SK-N-SH (cell line): ENCODE measurements around the gene HEPN1. TPM values are rescaled to one million over a fixed set of nuclear protein-coding genes. Genes with fewer than 3 reads are reported as not detected.

Experiments used
- CTCF ChIA-PET: fragments of 300-600, 350-600 bp; formaldehyde crosslinking; extraction: SDS; loops from one replicate; lab custom pipeline; 2021; lab: Yijun Ruan, JAX
- POLR2A ChIA-PET: fragments of 350-600 bp; sonication (Branson Sonifier 250); formaldehyde crosslinking; extraction: SDS; loops from one replicate; lab custom pipeline; 2020; ENCODE audit warnings: antibody characterized with exemption, inconsistent platforms; lab: Yijun Ruan, JAX
- DNase-seq: peaks from one replicate; pipeline ENCODE4 v3.0.0; 2012
- H2AFZ ChIP-seq: fragments of 200-600 bp; sonication (generic); 2 replicates; pipeline ENCODE4 v1.8.1; 2016; ENCODE audit warnings: antibody characterized with exemption, mild to moderate bottlenecking, low read depth
- H3F3A ChIP-seq: fragments of 200-600 bp; sonication (generic); replicated peaks from 2 replicates; pipeline ENCODE3; 2016; ENCODE audit warnings: antibody characterized with exemption, mild to moderate bottlenecking; ENCODE audit not compliant: insufficient read depth
- H3K27ac ChIP-seq, 2 experiments: fragments of 200-500 bp in 1 of 2; fragments of 200-600 bp in 1 of 2; sonication (Bioruptor generic) in 1 of 2; sonication (generic), shearing (Covaris generic) in 1 of 2; 2 replicates each; pipeline versions ENCODE4 v1.5.1 to v1.6.1; 2014 to 2016; ENCODE audit warnings: low read depth in 2 of 2, inconsistent platforms in 1 of 2, low read length in 1 of 2, mild to moderate bottlenecking in 1 of 2, mixed read lengths in 1 of 2
- H3K27me3 ChIP-seq: fragments of 200-600 bp; sonication (generic), shearing (Covaris generic); 2 replicates; pipeline ENCODE4 v1.6.1; 2016; ENCODE audit warnings: mixed run types; ENCODE audit not compliant: insufficient read depth
- H3K36me3 ChIP-seq, 2 experiments: fragments of 200-500 bp in 1 of 2; fragments of 200-600 bp in 1 of 2; sonication (Bioruptor generic) in 1 of 2; sonication (generic) in 1 of 2; replicated peaks in 1 of 2; 2 replicates each; pipeline versions ENCODE3 to v1.5.1; 2014 to 2016; ENCODE audit warnings: low read length in 1 of 2, mild to moderate bottlenecking in 1 of 2; ENCODE audit not compliant: insufficient read depth in 2 of 2, control insufficient read depth in 1 of 2
- H3K4me1 ChIP-seq, 2 experiments: fragments of 200-500 bp in 1 of 2; fragments of 200-600 bp in 1 of 2; sonication (Bioruptor generic) in 1 of 2; sonication (generic), shearing (Covaris generic) in 1 of 2; 2 replicates each; pipeline versions ENCODE4 v1.5.1 to v1.6.1; 2014 to 2016; ENCODE audit warnings: low read depth in 1 of 2, low read length in 1 of 2, mixed run types in 1 of 2; ENCODE audit not compliant: insufficient read depth in 2 of 2, control insufficient read depth in 1 of 2
- H3K4me2 ChIP-seq: fragments of 200-600 bp; sonication (generic), shearing (Covaris generic); 2 replicates; pipeline ENCODE4 v1.6.1; 2017; ENCODE audit warnings: mixed run types
- H3K4me3 ChIP-seq, 2 experiments: fragments of 200-500 bp in 1 of 2; fragments of 200-600 bp in 1 of 2; sonication (Bioruptor generic) in 1 of 2; sonication (generic), shearing (Covaris generic) in 1 of 2; 2 replicates each; pipeline versions ENCODE4 v1.5.1 to v1.8.1; 2014 to 2016; ENCODE audit warnings: low read depth in 2 of 2, inconsistent platforms in 1 of 2, low read length in 1 of 2, mild to moderate bottlenecking in 1 of 2, mixed read lengths in 1 of 2, moderate library complexity in 1 of 2
- H3K79me2 ChIP-seq: fragments of 200-600 bp; sonication (generic); 2 replicates; pipeline ENCODE4 v1.8.1; 2017; ENCODE audit warnings: mild to moderate bottlenecking; ENCODE audit not compliant: insufficient read depth
- H3K9ac ChIP-seq: fragments of 200-600 bp; sonication (generic); 2 replicates; pipeline ENCODE4 v1.6.1; 2017; ENCODE audit warnings: mixed run types
- H3K9me2 ChIP-seq: fragments of 200-600 bp; sonication (generic); 2 replicates; pipeline ENCODE4 v1.6.1; 2017; ENCODE audit warnings: mixed run types
- H3K9me3 ChIP-seq: fragments of 200-600 bp; sonication (generic); 2 replicates; pipeline ENCODE4 v1.6.1; 2017; ENCODE audit warnings: mixed run types, mild to moderate bottlenecking, moderate library complexity
- H4K20me1 ChIP-seq: fragments of 200-600 bp; sonication (generic); 2 replicates; pipeline ENCODE4 v1.6.1; 2017; ENCODE audit warnings: mild to moderate bottlenecking, mixed run types; ENCODE audit not compliant: insufficient read depth
- CHD2 ChIP-seq: fragments of 150-350 bp; IDR thresholded peaks from 2 replicates; pipeline ENCODE4 v1.6.1; 2018; ENCODE audit warnings: low read length; ENCODE audit not compliant: partially characterized antibody
- ELF1 ChIP-seq: IDR thresholded peaks from 2 replicates; pipeline ENCODE4 v1.4.0; 2012
- ZBTB33 ChIP-seq: IDR thresholded peaks from 2 replicates; pipeline ENCODE4 v1.4.0; 2012; ENCODE audit warnings: low read depth, borderline replicate concordance
- WGBS: methylation state at CpG from one replicate; pipeline ENCODE4 v1.1.6; 2017; ENCODE audit warnings: low lambda C conversion rate; 5-methylcytosine and 5-hydroxymethylcytosine counted together
- polyA plus RNA-seq, 3 experiments: library from polyadenylated mRNA; depleted of rRNA; stranded (reverse); fragments of >200 nt; gene quantifications; 2 replicates each; pipeline ENCODE4 v1.2.3, GENCODE V29; 2012
- TF ChIP-seq, protein P1 (sequence below): fragments of 150-350 bp; IDR thresholded peaks from 2 replicates; pipeline ENCODE4 v1.6.1; 2016; ENCODE audit warnings: mild to moderate bottlenecking, low read depth, low read length
- TF ChIP-seq, protein P2 (sequence below): fragments of 200-600 bp; sonication (generic); IDR thresholded peaks from 2 replicates; pipeline ENCODE4 v1.6.1; 2017; ENCODE audit warnings: antibody characterized with exemption, mild to moderate bottlenecking, moderate library complexity
- TF ChIP-seq, protein P3 (sequence below): IDR thresholded peaks from 2 replicates; pipeline ENCODE4 v1.6.1; 2012; ENCODE audit warnings: mild to moderate bottlenecking, low read depth, low read length, moderate library complexity

HEPN1 gene
- polyA plus RNA-seq, 1 of the 3 experiments (the other 2 are of a cell fraction), result not detected

- Histone ChIP-seq H2AFZ (no peak overlapping the region), H3K9ac (no peak overlapping the region), H3K36me3 (no peaks in the 10 kb centered on the region), H3K4me3 (no peak overlapping the region), H3K27ac (no peak overlapping the region), H3K4me1 (peaks cover 0 to 5% of the 10 kb centered on the region in 2 experiments; a peak in 1 of 4 replicates), H3K27me3 (no peaks in the 10 kb centered on the region), H3K4me2 (no peak overlapping the region), H3K79me2 (no peaks in the 10 kb centered on the region), H4K20me1 (no peaks in the 10 kb centered on the region), H3F3A (no peaks in the 10 kb centered on the region), H3K9me2 (no peaks in the 10 kb centered on the region), H3K9me3 (no peaks in the 10 kb centered on the region)
- TF ChIP-seq, protein P1, sequence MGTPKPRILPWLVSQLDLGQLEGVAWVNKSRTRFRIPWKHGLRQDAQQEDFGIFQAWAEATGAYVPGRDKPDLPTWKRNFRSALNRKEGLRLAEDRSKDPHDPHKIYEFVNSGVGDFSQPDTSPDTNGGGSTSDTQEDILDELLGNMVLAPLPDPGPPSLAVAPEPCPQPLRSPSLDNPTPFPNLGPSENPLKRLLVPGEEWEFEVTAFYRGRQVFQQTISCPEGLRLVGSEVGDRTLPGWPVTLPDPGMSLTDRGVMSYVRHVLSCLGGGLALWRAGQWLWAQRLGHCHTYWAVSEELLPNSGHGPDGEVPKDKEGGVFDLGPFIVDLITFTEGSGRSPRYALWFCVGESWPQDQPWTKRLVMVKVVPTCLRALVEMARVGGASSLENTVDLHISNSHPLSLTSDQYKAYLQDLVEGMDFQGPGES, result no peak
- TF ChIP-seq, protein P2, sequence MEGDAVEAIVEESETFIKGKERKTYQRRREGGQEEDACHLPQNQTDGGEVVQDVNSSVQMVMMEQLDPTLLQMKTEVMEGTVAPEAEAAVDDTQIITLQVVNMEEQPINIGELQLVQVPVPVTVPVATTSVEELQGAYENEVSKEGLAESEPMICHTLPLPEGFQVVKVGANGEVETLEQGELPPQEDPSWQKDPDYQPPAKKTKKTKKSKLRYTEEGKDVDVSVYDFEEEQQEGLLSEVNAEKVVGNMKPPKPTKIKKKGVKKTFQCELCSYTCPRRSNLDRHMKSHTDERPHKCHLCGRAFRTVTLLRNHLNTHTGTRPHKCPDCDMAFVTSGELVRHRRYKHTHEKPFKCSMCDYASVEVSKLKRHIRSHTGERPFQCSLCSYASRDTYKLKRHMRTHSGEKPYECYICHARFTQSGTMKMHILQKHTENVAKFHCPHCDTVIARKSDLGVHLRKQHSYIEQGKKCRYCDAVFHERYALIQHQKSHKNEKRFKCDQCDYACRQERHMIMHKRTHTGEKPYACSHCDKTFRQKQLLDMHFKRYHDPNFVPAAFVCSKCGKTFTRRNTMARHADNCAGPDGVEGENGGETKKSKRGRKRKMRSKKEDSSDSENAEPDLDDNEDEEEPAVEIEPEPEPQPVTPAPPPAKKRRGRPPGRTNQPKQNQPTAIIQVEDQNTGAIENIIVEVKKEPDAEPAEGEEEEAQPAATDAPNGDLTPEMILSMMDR, result no peak
- TF ChIP-seq ZBTB33 (no peak), CHD2 (no peak), ELF1 (no peak)
- TF ChIP-seq, protein P3, sequence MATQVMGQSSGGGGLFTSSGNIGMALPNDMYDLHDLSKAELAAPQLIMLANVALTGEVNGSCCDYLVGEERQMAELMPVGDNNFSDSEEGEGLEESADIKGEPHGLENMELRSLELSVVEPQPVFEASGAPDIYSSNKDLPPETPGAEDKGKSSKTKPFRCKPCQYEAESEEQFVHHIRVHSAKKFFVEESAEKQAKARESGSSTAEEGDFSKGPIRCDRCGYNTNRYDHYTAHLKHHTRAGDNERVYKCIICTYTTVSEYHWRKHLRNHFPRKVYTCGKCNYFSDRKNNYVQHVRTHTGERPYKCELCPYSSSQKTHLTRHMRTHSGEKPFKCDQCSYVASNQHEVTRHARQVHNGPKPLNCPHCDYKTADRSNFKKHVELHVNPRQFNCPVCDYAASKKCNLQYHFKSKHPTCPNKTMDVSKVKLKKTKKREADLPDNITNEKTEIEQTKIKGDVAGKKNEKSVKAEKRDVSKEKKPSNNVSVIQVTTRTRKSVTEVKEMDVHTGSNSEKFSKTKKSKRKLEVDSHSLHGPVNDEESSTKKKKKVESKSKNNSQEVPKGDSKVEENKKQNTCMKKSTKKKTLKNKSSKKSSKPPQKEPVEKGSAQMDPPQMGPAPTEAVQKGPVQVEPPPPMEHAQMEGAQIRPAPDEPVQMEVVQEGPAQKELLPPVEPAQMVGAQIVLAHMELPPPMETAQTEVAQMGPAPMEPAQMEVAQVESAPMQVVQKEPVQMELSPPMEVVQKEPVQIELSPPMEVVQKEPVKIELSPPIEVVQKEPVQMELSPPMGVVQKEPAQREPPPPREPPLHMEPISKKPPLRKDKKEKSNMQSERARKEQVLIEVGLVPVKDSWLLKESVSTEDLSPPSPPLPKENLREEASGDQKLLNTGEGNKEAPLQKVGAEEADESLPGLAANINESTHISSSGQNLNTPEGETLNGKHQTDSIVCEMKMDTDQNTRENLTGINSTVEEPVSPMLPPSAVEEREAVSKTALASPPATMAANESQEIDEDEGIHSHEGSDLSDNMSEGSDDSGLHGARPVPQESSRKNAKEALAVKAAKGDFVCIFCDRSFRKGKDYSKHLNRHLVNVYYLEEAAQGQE, result no peak
- WGBS, result 73% methylated on average over 12 of the region's 12 CpGs
- peak; percentile 21 for DNase-seq
- ChIA-PET POLR2A (interaction anchor here (0.6 kb wide), 1 partner anchor 67 kb away, joined by 4 read pairs; the partner anchor contains the start of gene CCDC15), CTCF (interaction anchor here (1.0 to 4.1 kb wide), 3 partner anchors 11 to 51 kb away, joined by 3 to 23 read pairs (median 5); no protein-coding TSS in a partner anchor)
These were observed 31.9 kb upstream of the HEPN1 start for GRCh38 chr11:124886978-124887666.
